SKM-1 treated with dmso at 0.1 percent for 144 hours (cell line): ENCODE results near the gene SP110.
A peak's percentile ranks its signal among the peaks of the same experiment; 100 is the strongest.
"Not testable (repeated sequence)": the region's sequence is repeated elsewhere in the genome, so short reads cannot be mapped to it uniquely, and the experiment has no call there.

ENCODE experiments used
- DNase-seq: peaks from one replicate; lab custom pipeline; 2025; ENCODE audit not compliant: unreplicated experiment; lab: John Stamatoyannopoulos, UW

SP110 gene

GRCh38 chr2:230225486-230225885 is 5.7 kb upstream of the SP110 start, which contains the start of gene SP140:
SP140 (plus strand) TSS chr2:230225736; CDS start chr2:230225845, 109 bp downstream.
- DNase-seq, result no peak

- peak; percentile 41 for DNase-seq
Measured at GRCh38 chr2:230224458-230224857, 4.7 kb upstream of the SP110 start.

- not testable (repeated sequence) for DNase-seq
Measured at GRCh38 chr2:230222829-230223228, 3.0 kb upstream of the SP110 start.

- no peak for DNase-seq
Measured at GRCh38 chr2:230221493-230221892, 1.7 kb upstream of the SP110 start.

- no peak for DNase-seq
Measured at GRCh38 chr2:230220347-230220969, 674 bp upstream of the SP110 start.

GRCh38 chr2:230218421-230218820 is 1.4 kb downstream of the SP110 start:
- DNase-seq, result peak; percentile 80

- DNase-seq, result no peak
Measured at GRCh38 chr2:230217424-230217823, 2.4 kb downstream of the SP110 start.

- no peak for DNase-seq
Measured at GRCh38 chr2:230216489-230216888, 3.3 kb downstream of the SP110 start.

GRCh38 chr2:230209422-230210051 is 10.2 kb downstream of the SP110 start:
- peak; percentile 38 for DNase-seq

GRCh38 chr2:230208576-230208975 is 11.2 kb downstream of the SP110 start:
- no peak for DNase-seq

GRCh38 chr2:230205721-230206120 is 14.1 kb downstream of the SP110 start:
- DNase-seq, result no peak

- peak; percentile 22 for DNase-seq
Measured at GRCh38 chr2:230205034-230205433, 14.8 kb downstream of the SP110 start.

GRCh38 chr2:230203110-230203676 is 16.6 kb downstream of the SP110 start:
- no peak for DNase-seq

GRCh38 chr2:230202430-230203109 is 17.2 kb downstream of the SP110 start:
- DNase-seq, result no peak

GRCh38 chr2:230184727-230185578 is 34.8 kb downstream of the SP110 start:
- DNase-seq, result no peak

GRCh38 chr2:230181195-230181594 is 38.6 kb downstream of the SP110 start:
- no peak for DNase-seq

GRCh38 chr2:230179907-230180306 is 39.9 kb downstream of the SP110 start:
- no peak for DNase-seq

GRCh38 chr2:230178546-230179485 is 41.0 kb downstream of the SP110 start:
- DNase-seq, result no peak

GRCh38 chr2:230176996-230177395 is 42.8 kb downstream of the SP110 start:
- DNase-seq, result no peak

- no peak for DNase-seq
Measured at GRCh38 chr2:230174466-230174865, 45.3 kb downstream of the SP110 start.
